MM.1S (cell line): Measurements from ENCODE around the gene RBM47.
"Not testable (repeated sequence)": the region's sequence is repeated elsewhere in the genome, so short reads cannot be mapped to it uniquely, and the experiment has no call there.

Experiments
- CTCF ChIP-seq: fragments of 300-600 bp; sonication (generic); IDR thresholded peaks from 2 replicates; pipeline ENCODE4 v1.5.1; 2016; ENCODE audit warnings: antibody characterized with exemption, low read length, mixed read lengths
- EZH2 ChIP-seq: fragments of 300-600 bp; sonication (generic); optimal IDR thresholded peaks from 2 replicates; pipeline ENCODE3; 2017; ENCODE audit warnings: low read depth, mild to moderate bottlenecking, antibody characterized with exemption, low read length, mixed read lengths

DNA sequence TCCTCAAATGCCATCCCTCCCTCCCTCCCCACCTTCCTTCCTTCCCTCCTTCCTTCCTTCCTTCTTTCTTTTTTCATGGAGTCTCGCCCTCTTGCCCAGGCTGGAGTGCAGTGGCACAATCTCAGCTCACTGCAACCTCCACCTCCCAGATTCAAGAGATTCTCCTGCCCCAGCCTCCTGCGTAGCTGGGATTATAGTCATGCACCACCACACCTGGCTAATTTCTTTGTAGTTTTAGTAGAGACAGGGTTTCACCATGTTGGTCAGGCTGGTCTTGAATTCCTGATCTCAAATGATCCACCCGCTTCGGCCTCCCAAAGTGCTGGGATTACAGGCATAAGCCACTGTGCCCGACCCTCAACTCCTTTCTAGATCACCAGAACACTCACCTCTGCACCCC, 112.6 kb downstream of the RBM47 start:
- TF ChIP-seq CTCF, EZH2: not testable (repeated sequence)
